ENCODE results near the gene LHFPL3.

Gene LHFPL3

DNA sequence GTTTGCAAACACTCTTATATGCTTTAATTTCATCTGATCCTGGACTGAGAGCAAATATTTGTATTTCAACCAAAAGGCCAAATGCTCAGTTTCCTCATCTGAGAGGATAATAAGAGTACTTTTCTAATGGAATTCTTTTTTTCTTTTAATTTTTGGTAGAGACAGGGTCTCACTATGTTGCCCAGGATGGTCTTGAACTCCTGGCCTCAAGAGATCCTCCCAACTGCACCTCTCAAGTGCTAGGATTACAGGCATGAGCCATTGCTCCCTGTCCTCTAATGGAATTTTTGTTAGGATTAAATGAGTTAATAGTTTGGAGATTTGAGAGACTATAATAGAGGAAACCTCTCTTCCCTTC is 617.2 kb downstream of the LHFPL3 start:
- Histone ChIP-seq H3K27ac (ENCODE audit: low read length) (peak overlapping the region; percentile 36), H3K36me3 (ENCODE audit: control insufficient read depth, low read depth, low read length) (no peaks in the 10 kb centered on the region), H3K4me3 (ENCODE audit: low read length) (no peak overlapping the region), H3K4me1 (ENCODE audit: control insufficient read depth, low read depth, low read length) (peaks cover 5% of the 10 kb centered on the region), H3K27me3 (ENCODE audit: control insufficient read depth, insufficient read depth, low read length) (no peaks in the 10 kb centered on the region), H3K9ac (ENCODE audit: low read length) (peak overlapping the region; percentile 42), H3K9me3 (ENCODE audit: control insufficient read depth, low read depth, low read length) (no peaks in the 10 kb centered on the region)

DNA sequence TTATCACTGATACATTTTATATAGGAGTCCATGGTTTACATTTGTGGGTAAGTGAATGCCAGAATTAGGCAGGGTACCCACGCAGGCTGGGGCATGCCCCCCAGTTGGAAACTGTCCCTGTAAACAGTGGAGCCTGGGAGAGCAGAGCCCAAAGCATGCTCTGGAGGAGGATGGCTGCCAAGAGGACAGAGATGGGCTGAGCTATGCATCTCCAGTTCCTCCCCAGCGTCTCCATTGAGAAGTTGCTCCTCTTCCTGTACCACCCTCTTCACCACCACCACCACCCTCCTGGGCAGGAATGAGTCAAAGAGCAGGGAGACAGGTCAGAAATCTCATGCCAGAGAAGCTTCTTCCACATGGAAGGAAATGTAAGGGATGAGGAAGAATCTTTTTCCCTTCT is 617.9 kb downstream of the LHFPL3 start:
- no peak overlapping the region for H3K27ac ChIP-seq (ENCODE audit: low read length)
- H3K4me3 ChIP-seq (ENCODE audit: low read length) = no peak overlapping the region
- no peak overlapping the region for H3K9ac ChIP-seq (ENCODE audit: low read length)

DNA sequence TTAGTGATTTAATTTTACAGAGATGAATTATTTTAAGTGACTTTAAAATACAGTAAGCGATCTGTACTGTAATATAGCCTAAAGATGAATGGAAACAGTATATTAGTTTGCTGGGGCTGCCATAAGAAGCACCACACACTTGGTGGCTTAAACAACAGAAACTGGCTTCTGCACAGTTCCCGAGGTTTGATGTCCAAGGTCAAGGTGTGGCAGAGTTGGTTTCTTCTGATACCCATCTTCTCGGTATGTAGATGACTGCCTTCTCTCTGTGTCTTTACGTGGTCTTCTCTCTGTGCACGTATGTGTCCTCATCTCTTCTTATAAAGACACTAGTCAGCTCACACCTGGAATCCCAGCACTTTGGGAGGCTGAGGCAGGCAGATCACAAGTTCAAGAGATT is 621.6 kb downstream of the LHFPL3 start:
- no peak overlapping the region for H3K27ac ChIP-seq (ENCODE audit: low read length)
- peaks cover 5% of the 10 kb centered on the region for H3K4me1 ChIP-seq (ENCODE audit: control insufficient read depth, low read depth, low read length)
- H3K9ac ChIP-seq (ENCODE audit: low read length) = no peak overlapping the region
- H3K9me3 ChIP-seq (ENCODE audit: control insufficient read depth, low read depth, low read length) = no peaks in the 10 kb centered on the region
- no peaks in the 10 kb centered on the region for H3K36me3 ChIP-seq (ENCODE audit: control insufficient read depth, low read depth, low read length)
- H3K27me3 ChIP-seq (ENCODE audit: control insufficient read depth, insufficient read depth, low read length) = no peaks in the 10 kb centered on the region
- no peak overlapping the region for H3K4me3 ChIP-seq (ENCODE audit: low read length)

More for the DNA sequence above, 617.9 kb downstream of the LHFPL3 start:
- no peaks in the 10 kb centered on the region for H3K9me3 ChIP-seq (ENCODE audit: control insufficient read depth, low read depth, low read length)
- H3K36me3 ChIP-seq (ENCODE audit: control insufficient read depth, low read depth, low read length) = no peaks in the 10 kb centered on the region
- H3K27me3 ChIP-seq (ENCODE audit: control insufficient read depth, insufficient read depth, low read length) = no peaks in the 10 kb centered on the region
- H3K4me1 ChIP-seq (ENCODE audit: control insufficient read depth, low read depth, low read length) = peaks cover 5% of the 10 kb centered on the region

DNA sequence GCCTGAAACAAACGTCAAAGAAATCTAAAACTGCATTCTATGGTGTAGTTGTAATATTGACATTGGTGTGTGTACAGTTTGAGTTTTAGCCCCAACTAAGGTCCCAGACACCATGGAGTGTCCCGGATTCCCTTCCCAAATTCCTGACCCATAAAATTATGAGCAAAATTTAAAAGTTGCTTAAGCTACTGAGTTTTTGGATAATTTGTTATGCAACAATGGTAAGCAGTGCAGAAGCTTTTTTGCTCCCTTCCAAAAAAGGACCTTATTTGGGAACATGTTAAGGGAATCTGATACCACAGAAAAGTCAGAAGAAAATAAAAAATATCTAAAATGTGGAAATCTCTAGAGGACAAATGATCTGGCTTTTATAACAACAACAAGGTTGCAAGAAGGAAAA is 622.4 kb downstream of the LHFPL3 start:
- H3K9ac ChIP-seq (ENCODE audit: low read length) = no peak overlapping the region
- H3K4me3 ChIP-seq (ENCODE audit: low read length) = no peak overlapping the region
- H3K27ac ChIP-seq (ENCODE audit: low read length) = no peak overlapping the region
- no peaks in the 10 kb centered on the region for H3K27me3 ChIP-seq (ENCODE audit: control insufficient read depth, insufficient read depth, low read length)
- no peaks in the 10 kb centered on the region for H3K9me3 ChIP-seq (ENCODE audit: control insufficient read depth, low read depth, low read length)
- H3K36me3 ChIP-seq (ENCODE audit: control insufficient read depth, low read depth, low read length) = no peaks in the 10 kb centered on the region
- H3K4me1 ChIP-seq (ENCODE audit: control insufficient read depth, low read depth, low read length) = no peaks in the 10 kb centered on the region

DNA sequence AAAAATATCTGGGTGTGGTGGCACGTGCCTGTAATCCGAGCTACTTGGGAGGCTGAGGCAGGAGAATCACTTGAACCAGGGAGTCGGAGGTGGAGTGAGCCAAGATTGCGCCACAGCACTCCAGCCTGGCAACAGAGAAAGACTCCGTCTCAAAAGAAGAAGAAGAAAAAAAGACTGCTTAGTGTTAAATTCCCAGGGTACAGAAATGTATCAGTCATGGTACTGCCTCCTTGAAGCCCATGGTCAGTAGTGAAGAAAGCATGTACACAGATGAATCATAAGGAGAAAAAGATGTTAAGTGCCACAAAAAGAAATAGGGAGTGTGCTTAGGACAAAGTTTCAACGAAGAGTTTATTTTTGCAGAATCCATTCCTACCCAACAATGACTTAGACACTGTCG is 623.1 kb downstream of the LHFPL3 start:
- H3K9me3 ChIP-seq (ENCODE audit: control insufficient read depth, low read depth, low read length) = no peaks in the 10 kb centered on the region
- no peak overlapping the region for H3K27ac ChIP-seq (ENCODE audit: low read length)
- H3K4me1 ChIP-seq (ENCODE audit: control insufficient read depth, low read depth, low read length) = no peaks in the 10 kb centered on the region
- no peak overlapping the region for H3K9ac ChIP-seq (ENCODE audit: low read length)
- H3K4me3 ChIP-seq (ENCODE audit: low read length) = no peak overlapping the region
- no peaks in the 10 kb centered on the region for H3K36me3 ChIP-seq (ENCODE audit: control insufficient read depth, low read depth, low read length)
- H3K27me3 ChIP-seq (ENCODE audit: control insufficient read depth, insufficient read depth, low read length) = no peaks in the 10 kb centered on the region

DNA sequence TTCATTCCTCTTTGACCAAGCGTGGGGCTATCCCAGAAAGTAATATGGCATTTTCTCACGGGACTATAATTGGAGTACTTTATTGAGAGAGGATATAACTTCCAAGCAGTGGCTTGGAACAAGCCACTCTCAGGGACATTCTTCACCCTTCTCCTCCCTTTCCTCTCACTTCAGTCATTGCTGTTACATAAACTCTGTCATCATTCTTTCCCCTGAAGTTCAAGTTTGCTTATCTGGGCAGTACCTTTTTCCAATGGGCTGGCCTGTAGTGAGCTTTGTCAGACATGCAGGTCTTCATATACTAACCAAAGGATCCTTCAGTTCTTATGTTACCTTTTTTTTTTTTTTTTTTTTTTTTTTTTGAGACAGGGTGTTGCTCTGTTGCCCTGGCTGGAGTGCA is 626.9 kb downstream of the LHFPL3 start:
- Histone ChIP-seq H3K9me3 (ENCODE audit: control insufficient read depth, low read depth, low read length) (no peaks in the 10 kb centered on the region), H3K27ac (ENCODE audit: low read length) (no peak overlapping the region), H3K27me3 (ENCODE audit: control insufficient read depth, insufficient read depth, low read length) (no peaks in the 10 kb centered on the region), H3K36me3 (ENCODE audit: control insufficient read depth, low read depth, low read length) (no peaks in the 10 kb centered on the region), H3K9ac (ENCODE audit: low read length) (no peak overlapping the region), H3K4me3 (ENCODE audit: low read length) (no peak overlapping the region), H3K4me1 (ENCODE audit: control insufficient read depth, low read depth, low read length) (no peaks in the 10 kb centered on the region)
